Breast epithelium (tissue), 3 donors: Measurements from ENCODE around the gene PLCB4.

ENCODE experiments used
- CTCF ChIP-seq, 3 donors: fragments of 450-650 bp; IDR thresholded peaks; one replicate each; pipeline ENCODE4 v1.5.1; 2016 to 2017; ENCODE audit warnings: antibody characterized with exemption in 3 of 3, mild to moderate bottlenecking in 3 of 3, moderate library complexity in 3 of 3
- POLR2AphosphoS5 ChIP-seq, 3 donors: sonication (generic); formaldehyde crosslinking; IDR thresholded peaks; one replicate each; pipeline ENCODE4 v1.6.1; 2017; ENCODE audit warnings: antibody characterized with exemption in 3 of 3

- TF ChIP-seq POLR2AphosphoS5 (IDR thresholded peaks at IDR 0.05) (no peak), CTCF (IDR thresholded peaks at IDR 0.05) (no peak)
Observed at GRCh38 chr20:9207253-9207652, 138.4 kb downstream of the PLCB4 start.
